Stimulated activated naive CD4-positive, alpha-beta T cell (primary cell): ENCODE measurements around the gene CYTL1.

Experiments used
- DNase-seq, 6 experiments: peaks; one replicate each; lab custom pipeline; 2025; lab: John Stamatoyannopoulos, UW

CYTL1 gene

GRCh38 chr4:4968161-4968725 is 51.0 kb downstream of the CYTL1 start:
- no peak for DNase-seq
